ENCODE measurements around the gene TBL3.

DNA sequence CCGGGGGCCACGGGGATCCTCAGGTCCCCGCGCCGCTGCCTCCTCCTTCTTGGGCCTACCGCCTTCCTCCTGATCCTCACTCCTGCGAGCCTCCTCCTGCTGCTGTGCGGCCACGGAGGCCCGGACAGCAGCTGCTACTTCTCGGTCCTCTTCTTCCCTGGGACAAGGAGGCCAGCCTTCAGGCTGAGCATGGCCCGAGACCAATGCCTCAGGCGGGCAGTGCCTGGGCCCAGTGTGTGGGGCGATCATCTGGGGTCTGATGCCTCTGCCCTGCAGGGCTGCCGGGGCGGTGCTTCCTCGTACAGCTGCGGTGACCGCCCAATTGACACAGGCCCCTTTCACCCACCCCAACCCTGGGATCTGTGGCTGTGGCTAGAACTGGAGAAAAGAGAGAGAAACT, 29.2 kb downstream of the TBL3 start:
- TF ChIP-seq POLR2A (IDR thresholded peaks at IDR 0.05; ENCODE audit: low read length) (no peak), GATA1 (IDR thresholded peaks at IDR 0.05; ENCODE audit: low read depth, low read length) (no peak)

Data from erythroblast (primary cell).